Liver (tissue), 3 donors: ENCODE measurements around the gene WDR5.

Experiments used
- EGR1 ChIP-seq, 2 donors: IDR thresholded peaks; 2 replicates each; pipeline ENCODE4 v1.6.1; 2016 to 2018; ENCODE audit warnings: antibody characterized with exemption in 2 of 2, low read depth in 2 of 2
- GABPA ChIP-seq, 2 donors: IDR thresholded peaks in 1 of 2; conservative IDR thresholded peaks in 1 of 2; 2 replicates each; pipeline ENCODE4 v1.6.1; 2016; ENCODE audit warnings: antibody characterized with exemption in 2 of 2, mild to moderate bottlenecking in 1 of 2, moderate library complexity in 1 of 2
- TF ChIP-seq, protein P1 (sequence below): fragments of 150-350 bp; IDR thresholded peaks from 2 replicates; pipeline ENCODE4 v1.5.1; 2017; ENCODE audit warnings: improper control_type of control experiment, low read depth, low read length; ENCODE audit not compliant: missing input control
- donor health status: healthy.
- donor health status: healthy.

DNA sequence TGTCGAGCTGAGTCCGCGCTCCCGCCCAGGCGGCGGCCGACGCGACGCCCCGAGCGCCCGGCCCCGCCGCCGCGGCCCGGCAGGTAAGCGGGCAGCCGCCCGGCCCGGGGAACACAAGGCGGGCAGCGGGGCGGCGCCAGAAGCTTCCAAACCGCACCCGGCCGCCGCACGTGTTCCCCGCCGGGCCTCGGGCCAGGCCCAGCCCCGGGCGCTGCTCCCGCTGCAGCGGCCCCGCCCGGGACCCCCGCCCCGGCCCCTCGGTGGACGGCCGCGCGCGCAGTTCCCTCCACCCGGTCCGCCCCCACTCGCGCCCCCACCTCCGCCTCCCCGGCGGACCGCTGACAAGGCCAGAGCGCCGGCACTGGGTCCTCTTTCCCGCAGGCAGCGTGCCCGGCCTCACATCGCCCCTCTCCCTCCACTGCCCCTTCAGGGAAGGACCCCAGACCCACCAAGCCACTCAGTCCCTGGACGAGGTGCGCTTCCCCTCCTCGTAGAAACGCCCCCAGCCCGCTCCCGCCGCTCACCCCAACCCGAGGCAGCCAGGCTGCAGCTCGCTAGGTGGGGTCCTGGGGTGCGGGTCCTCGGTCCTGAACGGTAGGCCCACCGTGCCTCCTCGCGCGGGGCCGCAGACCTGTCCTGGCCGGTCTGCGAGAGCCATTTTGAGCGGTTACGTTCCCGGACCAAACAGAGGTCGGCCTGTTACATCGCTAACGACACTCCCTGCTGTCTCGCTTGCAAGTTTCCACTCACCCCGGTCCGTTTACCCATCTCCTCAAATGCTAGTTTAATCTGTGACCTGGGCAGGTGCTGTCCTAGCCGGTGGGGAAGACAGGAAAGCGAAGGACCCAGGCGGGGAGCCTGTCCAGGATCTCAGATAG lies 475 bp downstream of the WDR5 start:
- TF ChIP-seq, protein P1, sequence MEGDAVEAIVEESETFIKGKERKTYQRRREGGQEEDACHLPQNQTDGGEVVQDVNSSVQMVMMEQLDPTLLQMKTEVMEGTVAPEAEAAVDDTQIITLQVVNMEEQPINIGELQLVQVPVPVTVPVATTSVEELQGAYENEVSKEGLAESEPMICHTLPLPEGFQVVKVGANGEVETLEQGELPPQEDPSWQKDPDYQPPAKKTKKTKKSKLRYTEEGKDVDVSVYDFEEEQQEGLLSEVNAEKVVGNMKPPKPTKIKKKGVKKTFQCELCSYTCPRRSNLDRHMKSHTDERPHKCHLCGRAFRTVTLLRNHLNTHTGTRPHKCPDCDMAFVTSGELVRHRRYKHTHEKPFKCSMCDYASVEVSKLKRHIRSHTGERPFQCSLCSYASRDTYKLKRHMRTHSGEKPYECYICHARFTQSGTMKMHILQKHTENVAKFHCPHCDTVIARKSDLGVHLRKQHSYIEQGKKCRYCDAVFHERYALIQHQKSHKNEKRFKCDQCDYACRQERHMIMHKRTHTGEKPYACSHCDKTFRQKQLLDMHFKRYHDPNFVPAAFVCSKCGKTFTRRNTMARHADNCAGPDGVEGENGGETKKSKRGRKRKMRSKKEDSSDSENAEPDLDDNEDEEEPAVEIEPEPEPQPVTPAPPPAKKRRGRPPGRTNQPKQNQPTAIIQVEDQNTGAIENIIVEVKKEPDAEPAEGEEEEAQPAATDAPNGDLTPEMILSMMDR, result no peak
- TF ChIP-seq GABPA (IDR thresholded peaks at IDR 0.05 in 1 of 2, conservative IDR thresholded peaks at IDR 0.05 in 1 of 2) (no peak), EGR1 (IDR thresholded peaks at IDR 0.05; ENCODE audit: low read depth in 2 of 2) (no peak)
